HepG2 (cell line): ENCODE results near the gene TM9SF3. TPM values are rescaled to one million over a fixed set of nuclear protein-coding genes. Genes with fewer than 3 reads are reported as not detected.
A peak's percentile ranks its signal among the peaks of the same experiment; 100 is the strongest.

Source experiments
- ATAC-seq: fragments of 200-7000 bp; cut with Tn5 transposase; 3 replicates; pipeline ENCODE4 v1.9.1; 2020; ENCODE audit warnings: mild to moderate bottlenecking, moderate library complexity
- BruUV-seq: library from RNA; stranded (reverse); fragments of 400-500 nt; replicated peaks from 2 replicates; lab custom pipeline; 2021; lab: Mats Ljungman, UMichigan
- CTCF ChIA-PET: fragments of 300-600 bp; formaldehyde crosslinking; extraction: SDS; loops from one replicate; lab custom pipeline; 2021; ENCODE audit warnings: low total read pairs, inconsistent platforms, low intra/inter-chr PET ratio; lab: Yijun Ruan, JAX
- POLR2A ChIA-PET: fragments of 350-600 bp; sonication (Branson Sonifier 250); formaldehyde crosslinking; loops from one replicate; lab custom pipeline; 2020; ENCODE audit warnings: antibody characterized with exemption, inconsistent platforms; lab: Yijun Ruan, JAX
- DNase-seq: peaks from one replicate; pipeline ENCODE4 v3.0.0-alpha.2; 2015; ENCODE audit warnings: low spot score
- FAIRE-seq: peaks from 3 replicates; lab custom pipeline; 2011; peaks lifted over from hg19 to GRCh38; lab: Jason Lieb, UNC
- H2AFZ ChIP-seq: one replicate; pipeline ENCODE4 v1.6.1; 2011; ENCODE audit warnings: low read length, inconsistent platforms
- H3K27ac ChIP-seq: fragments of 300-600 bp; 3 replicates; pipeline ENCODE4 v1.8.0; 2011; ENCODE audit warnings: mixed run types, mild to moderate bottlenecking, mixed read lengths, low read length, inconsistent platforms; ENCODE audit not compliant: insufficient read depth; ENCODE audit errors: extremely low read length
- H3K27me3 ChIP-seq, 2 experiments: fragments of 200-600 bp in 1 of 2; 2 replicates in 1 of 2; 3 replicates in 1 of 2; pipeline versions ENCODE4 v1.6.0 to v1.8.0; 2011; ENCODE audit warnings: low read length in 2 of 2, mild to moderate bottlenecking in 2 of 2, moderate library complexity in 2 of 2, inconsistent platforms in 1 of 2; ENCODE audit not compliant: insufficient read depth in 2 of 2, control insufficient read depth in 1 of 2
- H3K36me3 ChIP-seq, 2 experiments: fragments of 200-600 bp in 1 of 2; replicated peaks in 1 of 2; 2 replicates in 1 of 2; 3 replicates in 1 of 2; pipeline versions ENCODE4 v1.5.1 to v1.8.0; 2011; ENCODE audit warnings: low read length in 2 of 2, inconsistent platforms in 1 of 2; ENCODE audit not compliant: insufficient read depth in 2 of 2, control insufficient read depth in 1 of 2
- H3K4me1 ChIP-seq: 2 replicates; pipeline ENCODE4 v1.5.1; 2012; ENCODE audit warnings: low read length, inconsistent platforms; ENCODE audit not compliant: insufficient read depth
- H3K4me2 ChIP-seq: 2 replicates; pipeline ENCODE4 v1.6.0; 2011; ENCODE audit warnings: low read depth, low read length, inconsistent platforms
- H3K4me3 ChIP-seq, 3 experiments: fragments of 200-600 bp in 1 of 3; sonication (generic), shearing (Covaris generic) in 1 of 3; replicated peaks in 1 of 3; 2 replicates each; pipeline ENCODE4 v1.5.1; 2011 to 2016; ENCODE audit warnings: low read length in 3 of 3, inconsistent platforms in 2 of 3, low read depth in 2 of 3, mild to moderate bottlenecking in 2 of 3, control low read depth in 1 of 3, mixed read lengths in 1 of 3; ENCODE audit not compliant: insufficient read depth in 1 of 3
- H3K79me2 ChIP-seq: one replicate; pipeline ENCODE4 v1.6.1; 2011; ENCODE audit warnings: low read length, inconsistent platforms; ENCODE audit not compliant: insufficient read depth
- H3K9ac ChIP-seq: 2 replicates; pipeline ENCODE4 v1.6.0; 2011; ENCODE audit warnings: mild to moderate bottlenecking, low read depth, low read length, inconsistent platforms; ENCODE audit not compliant: insufficient read depth
- H3K9me3 ChIP-seq: 2 replicates; pipeline ENCODE4 v1.5.1; 2012; ENCODE audit warnings: mild to moderate bottlenecking, low read length
- H4K20me1 ChIP-seq: 2 replicates; pipeline ENCODE4 v1.6.0; 2011; ENCODE audit warnings: inconsistent platforms, mild to moderate bottlenecking, low read length, moderate library complexity; ENCODE audit not compliant: insufficient read depth
- AGO2 ChIP-seq: fragments of 200-400 bp; formaldehyde crosslinking; optimal IDR thresholded peaks from 2 replicates; pipeline ENCODE3; 2017; ENCODE audit warnings: mild to moderate bottlenecking, low read depth, low read length, moderate library complexity
- KLF13 ChIP-seq: sonication (generic); formaldehyde crosslinking; IDR thresholded peaks from 2 replicates; pipeline ENCODE4 v1.4.0; 2020; ENCODE audit warnings: mild to moderate bottlenecking, missing genetic modification reagents
- KMT2A ChIP-seq: sonication (generic); formaldehyde crosslinking; IDR thresholded peaks from 2 replicates; pipeline ENCODE4 v1.4.0; 2020; ENCODE audit warnings: missing genetic modification reagents
- NCOA5 ChIP-seq: sonication (generic); formaldehyde crosslinking; IDR thresholded peaks from 2 replicates; pipeline ENCODE4 v1.4.0; 2020; ENCODE audit warnings: missing genetic modification reagents
- NONO ChIP-seq, 2 experiments: fragments of 450-650 bp in 1 of 2; sonication (generic) in 1 of 2; formaldehyde crosslinking in 1 of 2; IDR thresholded peaks in 1 of 2; conservative IDR thresholded peaks in 1 of 2; 2 replicates each; pipeline versions ENCODE4 v1.6.1 to v1.8.0; 2017 to 2022; ENCODE audit warnings: mild to moderate bottlenecking in 1 of 2, missing genetic modification reagents in 1 of 2, moderate library complexity in 1 of 2
- POLR2G ChIP-seq: fragments of 200-400 bp; formaldehyde crosslinking; IDR thresholded peaks from 2 replicates; pipeline ENCODE4 v1.6.1; 2018; ENCODE audit warnings: mild to moderate bottlenecking, low read depth, low read length, moderate library complexity
- RBM22 ChIP-seq: fragments of 200-400 bp; formaldehyde crosslinking; optimal IDR thresholded peaks from 2 replicates; pipeline ENCODE3; 2017; ENCODE audit warnings: mild to moderate bottlenecking, low read length, moderate library complexity
- ZNF709 ChIP-seq: sonication (generic); formaldehyde crosslinking; IDR thresholded peaks from 2 replicates; pipeline ENCODE4 v1.5.0; 2020; ENCODE audit warnings: mild to moderate bottlenecking, missing genetic modification reagents
- WGBS: methylation state at CpG from one replicate; pipeline ENCODE4 v1.1.6; 2017; ENCODE audit warnings: low lambda C conversion rate; 5-methylcytosine and 5-hydroxymethylcytosine counted together
- in situ Hi-C: cut with HindIII; loops from 2 replicates; pipeline ENCODE4 v1.10.0; 2017; ENCODE audit warnings: low pct_unique_long_range_greater_than_20kb; ENCODE audit not compliant: extremely low pct_ligation_motif_present
- intact Hi-C: fragments of 100-400 bp; cut with micrococcal nuclease; formaldehyde crosslinking; loops from one replicate; pipeline ENCODE4 v1.10.0; 2022; ENCODE audit not compliant: unreplicated experiment
- polyA plus RNA-seq, 8 experiments: library from polyadenylated mRNA; depleted of rRNA in 3 of 8; stranded (reverse) in 7 of 8; unstranded in 1 of 8; fragments of >200 nt; fragmentation: Illumina TruSeq in 4 of 8; extraction: Trizol in 4 of 8; gene quantifications; 2 replicates each; pipeline versions ENCODE4 v1.2.1 to v1.2.3, GENCODE V29; 2011 to 2016; ENCODE audit warnings: low read depth in 4 of 8, missing spikeins in 1 of 8, mixed read lengths in 1 of 8; ENCODE audit not compliant: insufficient read depth in 1 of 8
- total RNA-seq, 5 experiments: library from RNA; depleted of rRNA; stranded (reverse); fragments of >200 nt; fragmentation: Illumina TruSeq; extraction: Trizol; gene quantifications; 2 replicates each; pipeline ENCODE4 v1.2.3, GENCODE V29; 2016; ENCODE audit warnings: low read depth in 1 of 5
- TF ChIP-seq, protein P1 (sequence below): sonication (generic); formaldehyde crosslinking; IDR thresholded peaks from 2 replicates; pipeline ENCODE4 v1.4.0; 2020; ENCODE audit warnings: missing genetic modification reagents
- TF ChIP-seq, protein P2 (sequence below): sonication (generic); formaldehyde crosslinking; IDR thresholded peaks from 2 replicates; pipeline ENCODE4 v1.5.1; 2020; ENCODE audit warnings: missing genetic modification reagents, mild to moderate bottlenecking, borderline replicate concordance

TM9SF3 gene
- total and polyA plus RNA-seq, 2 of the 13 experiments (the other 11 are each of a cell fraction or from before 2014, with no cell fraction given): 43.8 to 120 TPM

- 0 out of 2 replicates have a peak, but pooled peaks cover 4% of the 10 kb centered on the region for H4K20me1 ChIP-seq
- ATAC-seq (no peak), FAIRE-seq (no peak), DNase-seq (no peak)
- BruUV-seq: TSS peak; percentile 11
- CTCF ChIA-PET: no interaction called here
- peaks cover 35% of the 10 kb centered on the region for H3K4me1 ChIP-seq
- H3K79me2 ChIP-seq: no peaks in the 10 kb centered on the region
- TF ChIP-seq AGO2 (peak; percentile 1), RBM22 (peak; percentile 97), POLR2G (peak; percentile 35; the same call in 1 of the 2 replicates), NCOA5 (no peak)
- 64% methylated on average over 2 of the region's 2 CpGs for WGBS
- no peak overlapping the region for H3K9ac ChIP-seq
- in situ Hi-C loops: no loop called here
- no peaks in the 10 kb centered on the region for H3K9me3 ChIP-seq
- peaks cover 0 to 21% of the 10 kb centered on the region in 2 experiments; a peak in 4 of 5 replicates for H3K27me3 ChIP-seq
- H3K36me3 ChIP-seq: peaks cover 0 to 3% of the 10 kb centered on the region in 2 experiments; a peak in 1 of 5 replicates
- H3K4me2 ChIP-seq: no peak overlapping the region
- no peak overlapping the region for H2AFZ ChIP-seq
- intact Hi-C loops: no loop called here
- no peak overlapping the region for H3K4me3 ChIP-seq
- H3K27ac ChIP-seq: no peak overlapping the region
- POLR2A ChIA-PET: no interaction called here
These were observed 70.5 kb downstream of the TM9SF3 start for GRCh38 chr10:96516337-96516736.

GRCh38 chr10:96513698-96514561, 72.9 kb downstream of the TM9SF3 start, which contains the start of gene TLL2:
TLL2 (minus strand) TSS chr10:96513926; CDS start chr10:96513685, 241 bp downstream.
- POLR2A ChIA-PET: interaction anchor here (1.0 kb wide), 1 partner anchor 160 kb away, joined by 3 read pairs; no protein-coding TSS in a partner anchor
- no peaks in the 10 kb centered on the region for H3K79me2 ChIP-seq
- H3K9me3 ChIP-seq: no peaks in the 10 kb centered on the region
- peak within 1 kb of the TSS; percentile 97 for H3K4me2 ChIP-seq
- WGBS: 2% methylated on average over 18 of the region's 68 CpGs
- DNase-seq (peak; percentile 75), ATAC-seq (peak; percentile 91), FAIRE-seq (no peak)
- in situ Hi-C loops (loop anchor here (5.0 kb wide), 1 partner anchor 117 kb away; no protein-coding TSS in a partner anchor), intact Hi-C loops (loop anchor here (1.0 to 5.0 kb wide), 3 partner anchors 44 to 137 kb away; no protein-coding TSS in a partner anchor)
- H3K9ac ChIP-seq: no peak within 1 kb of the TSS
- peaks cover 0 to 26% of the 10 kb centered on the region in 2 experiments; a peak in 4 of 5 replicates for H3K27me3 ChIP-seq
- BruUV-seq: no TSS peak
- no peak within 1 kb of the TSS for H2AFZ ChIP-seq
- peak within 1 kb of the TSS; percentile 55 to 71 (median 57) for H3K4me3 ChIP-seq
- CTCF ChIA-PET: interaction anchor here (0.8 kb wide), 1 partner anchor 118 kb away, joined by 6 read pairs; no protein-coding TSS in a partner anchor
- H3K27ac ChIP-seq: no peak within 1 kb of the TSS
- H3K4me1 ChIP-seq: peaks cover 35% of the 10 kb centered on the region
- H4K20me1 ChIP-seq: 0 out of 2 replicates have a peak, but pooled peaks cover 4% of the 10 kb centered on the region
- no peaks in the 10 kb centered on the region for H3K36me3 ChIP-seq
- no peak for TF ChIP-seq NONO (IDR thresholded peaks at IDR 0.05)
- peak; percentile 78 for TF ChIP-seq NONO (CRISPR knock-in tag; conservative IDR thresholded peaks at IDR 0.05)
- TF ChIP-seq, protein P1, sequence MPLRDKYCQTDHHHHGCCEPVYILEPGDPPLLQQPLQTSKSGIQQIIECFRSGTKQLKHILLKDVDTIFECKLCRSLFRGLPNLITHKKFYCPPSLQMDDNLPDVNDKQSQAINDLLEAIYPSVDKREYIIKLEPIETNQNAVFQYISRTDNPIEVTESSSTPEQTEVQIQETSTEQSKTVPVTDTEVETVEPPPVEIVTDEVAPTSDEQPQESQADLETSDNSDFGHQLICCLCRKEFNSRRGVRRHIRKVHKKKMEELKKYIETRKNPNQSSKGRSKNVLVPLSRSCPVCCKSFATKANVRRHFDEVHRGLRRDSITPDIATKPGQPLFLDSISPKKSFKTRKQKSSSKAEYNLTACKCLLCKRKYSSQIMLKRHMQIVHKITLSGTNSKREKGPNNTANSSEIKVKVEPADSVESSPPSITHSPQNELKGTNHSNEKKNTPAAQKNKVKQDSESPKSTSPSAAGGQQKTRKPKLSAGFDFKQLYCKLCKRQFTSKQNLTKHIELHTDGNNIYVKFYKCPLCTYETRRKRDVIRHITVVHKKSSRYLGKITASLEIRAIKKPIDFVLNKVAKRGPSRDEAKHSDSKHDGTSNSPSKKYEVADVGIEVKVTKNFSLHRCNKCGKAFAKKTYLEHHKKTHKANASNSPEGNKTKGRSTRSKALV (CRISPR knock-in tag): peak; percentile 99
- no peak for TF ChIP-seq KLF13 (CRISPR knock-in tag)
- peak; percentile 82 for TF ChIP-seq KMT2A (CRISPR knock-in tag)
- TF ChIP-seq, protein P2, sequence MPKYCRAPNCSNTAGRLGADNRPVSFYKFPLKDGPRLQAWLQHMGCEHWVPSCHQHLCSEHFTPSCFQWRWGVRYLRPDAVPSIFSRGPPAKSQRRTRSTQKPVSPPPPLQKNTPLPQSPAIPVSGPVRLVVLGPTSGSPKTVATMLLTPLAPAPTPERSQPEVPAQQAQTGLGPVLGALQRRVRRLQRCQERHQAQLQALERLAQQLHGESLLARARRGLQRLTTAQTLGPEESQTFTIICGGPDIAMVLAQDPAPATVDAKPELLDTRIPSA (CRISPR knock-in tag): 0 out of 2 replicates have a peak, but pooled peaks have one; percentile 42
- peak; percentile 70; the same call in 1 of the 2 replicates for TF ChIP-seq ZNF709 (CRISPR knock-in tag)
